Kidney (tissue), 14 donors: ENCODE measurements around the gene OR2L13. TPM values are rescaled to one million over a fixed set of nuclear protein-coding genes. Genes with fewer than 3 reads are reported as not detected.

Experiments
- DNase-seq, 5 donors: peaks; one replicate each; pipeline ENCODE4 v3.0.0-alpha.2; 2013 to 2020
- FAIRE-seq: peaks from 2 replicates; lab custom pipeline; 2012; peaks lifted over from hg19 to GRCh38; lab: Jason Lieb, UNC
- H3K27ac ChIP-seq, 2 donors: one replicate each; pipeline ENCODE4 v1.7.0; 2013; ENCODE audit warnings: low read depth in 2 of 2, low read length in 2 of 2, inconsistent platforms in 1 of 2
- H3K27me3 ChIP-seq: one replicate; pipeline ENCODE4 v1.7.1; 2013; ENCODE audit warnings: low read length, inconsistent platforms; ENCODE audit not compliant: control insufficient read depth, insufficient read depth
- H3K36me3 ChIP-seq, 3 donors: one replicate each; pipeline versions ENCODE4 v1.7.0 to v1.7.1; 2013; ENCODE audit warnings: low read length in 3 of 3, control low read depth in 1 of 3, inconsistent platforms in 1 of 3; ENCODE audit not compliant: insufficient read depth in 3 of 3, control insufficient read depth in 2 of 3
- H3K4me1 ChIP-seq, 3 donors: one replicate each; pipeline versions ENCODE4 v1.7.0 to v1.7.1; 2013; ENCODE audit warnings: low read length in 3 of 3, inconsistent platforms in 1 of 3, low read depth in 1 of 3; ENCODE audit not compliant: control insufficient read depth in 2 of 3, insufficient read depth in 2 of 3
- H3K4me3 ChIP-seq, 3 donors: one replicate each; pipeline versions ENCODE4 v1.7.0 to v1.8.1; 2013; ENCODE audit warnings: low read length in 3 of 3, control low read depth in 1 of 3, inconsistent platforms in 1 of 3
- H3K9ac ChIP-seq, 3 donors: one replicate each; pipeline versions ENCODE4 v1.7.0 to v1.7.1; 2013; ENCODE audit warnings: low read length in 3 of 3, control low read depth in 1 of 3, inconsistent platforms in 1 of 3
- H3K9me3 ChIP-seq, 3 donors: one replicate each; pipeline versions ENCODE4 v1.7.0 to v1.7.1; 2013; ENCODE audit warnings: low read length in 3 of 3, control low read depth in 1 of 3, inconsistent platforms in 1 of 3; ENCODE audit not compliant: control insufficient read depth in 2 of 3, insufficient read depth in 1 of 3
- CTCF ChIP-seq: IDR thresholded peaks from 3 replicates; pipeline ENCODE4 v1.5.1; 2012; ENCODE audit warnings: mild to moderate bottlenecking, moderate library complexity, borderline replicate concordance; ENCODE audit not compliant: insufficient read depth; ENCODE audit errors: extremely low read depth
- intact Hi-C: fragments of 100-400 bp; cut with DNase I; formaldehyde crosslinking; loops from one replicate; pipeline ENCODE4 v1.11.1; 2022
- polyA plus RNA-seq: library from polyadenylated mRNA; stranded (reverse); fragments of 350-450 nt; fragmentation: Illumina TruSeq; extraction: RNeasy Lipid Tissue Mini Kit (QIAGEN cat#74804); gene quantifications from one replicate; pipeline ENCODE4 v1.2.3, GENCODE V29; 2014; ENCODE audit warnings: low read depth, low replicate concordance; ENCODE audit not compliant: insufficient read depth
- total RNA-seq: library from RNA; stranded (reverse); fragmentation: NEBNext Ultra II Directional; extraction: Animal tissue kit (Norgen Biotek cat#: 25700); gene quantifications from one replicate; pipeline ENCODE4 v1.2.1, GENCODE V29; 2021
- donor health status: control.
- donor health status: control.
- donor health status: control.
- donor health status: control.
- donor health status: control.
- donor health status: DM: yes; HTN: yes; CAD: no.
- donor health status: Normal renal cell carcinoma (clear cell type).

The OR2L13 gene
- total and polyA plus RNA-seq, 2 donors from 2014 or later = not detected

GRCh38 chr1:248144513-248145198 is 49.7 kb downstream of the OR2L13 start, which contains the start of gene OR2M5:
TSS of gene OR2M5 (plus strand) at chr1:248145148. CDS start at chr1:248145148, 0 bp downstream.
- Histone ChIP-seq H3K9ac (no peak within 1 kb of the TSS), H3K27me3 (no peaks in the 10 kb centered on the region), H3K36me3 (no peaks in the 10 kb centered on the region), H3K4me3 (no peak within 1 kb of the TSS), H3K9me3 (peaks cover 0 to 6% (median 3%) of the 10 kb centered on the region in 3 donors), H3K4me1 (no peaks in the 10 kb centered on the region), H3K27ac (no peak within 1 kb of the TSS)
- intact Hi-C loops = no loop called here
- FAIRE-seq (no peak), DNase-seq (no peak)
- TF ChIP-seq CTCF = no peak

Other genes starting within 250 kb of the OR2L13 start
- 0.50 TPM for gene TRIM58, start 238.0 kb upstream of the OR2L13 start, total RNA-seq
- gene TRIM58, start 238.0 kb upstream of the OR2L13 start, polyA plus RNA-seq = 0.11 TPM
- not detected for gene OR2W3, start 199.6 kb upstream of the OR2L13 start, total RNA-seq
- not detected for gene OR2W3, start 199.6 kb upstream of the OR2L13 start, polyA plus RNA-seq
- not detected for gene OR2T8, start 174.9 kb upstream of the OR2L13 start, total RNA-seq
- not detected for gene OR2T8, start 174.9 kb upstream of the OR2L13 start, polyA plus RNA-seq
- gene OR2AJ1, start 170.3 kb upstream of the OR2L13 start, total RNA-seq = not detected
- gene OR2AJ1, start 170.3 kb upstream of the OR2L13 start, polyA plus RNA-seq = not detected
- gene OR2L8, start 146.3 kb upstream of the OR2L13 start, total RNA-seq = not detected
- not detected for gene OR2L8, start 146.3 kb upstream of the OR2L13 start, polyA plus RNA-seq
- not detected for gene OR2AK2, start 130.0 kb upstream of the OR2L13 start, total RNA-seq
- not detected for gene OR2AK2, start 130.0 kb upstream of the OR2L13 start, polyA plus RNA-seq
- not detected for gene OR2L5, start 81.5 kb upstream of the OR2L13 start, total RNA-seq
- gene OR2L5, start 81.5 kb upstream of the OR2L13 start, polyA plus RNA-seq = not detected
- gene OR2L2, start 65.1 kb upstream of the OR2L13 start, total RNA-seq = 0.09 TPM
- gene OR2L2, start 65.1 kb upstream of the OR2L13 start, polyA plus RNA-seq = not detected
- not detected for gene OR2L3, start 48.3 kb upstream of the OR2L13 start, total RNA-seq
- not detected for gene OR2L3, start 48.3 kb upstream of the OR2L13 start, polyA plus RNA-seq
- gene OR2M5, start 50.0 kb downstream of the OR2L13 start, total RNA-seq = not detected
- gene OR2M5, start 50.0 kb downstream of the OR2L13 start, polyA plus RNA-seq = not detected
- gene OR2M2, start 79.6 kb downstream of the OR2L13 start, total RNA-seq = not detected
- gene OR2M2, start 79.6 kb downstream of the OR2L13 start, polyA plus RNA-seq = not detected
- not detected for gene OR2M3, start 102.1 kb downstream of the OR2L13 start, total RNA-seq
- gene OR2M3, start 102.1 kb downstream of the OR2L13 start, polyA plus RNA-seq = not detected
- gene OR2M4, start 136.2 kb downstream of the OR2L13 start, total RNA-seq = not detected
- not detected for gene OR2M4, start 136.2 kb downstream of the OR2L13 start, polyA plus RNA-seq
- not detected for gene OR2T33, start 182.8 kb downstream of the OR2L13 start, total RNA-seq
- gene OR2T33, start 182.8 kb downstream of the OR2L13 start, polyA plus RNA-seq = not detected
- not detected for gene OR2T12, start 208.2 kb downstream of the OR2L13 start, total RNA-seq
- not detected for gene OR2T12, start 208.2 kb downstream of the OR2L13 start, polyA plus RNA-seq
- not detected for gene OR2M7, start 229.4 kb downstream of the OR2L13 start, total RNA-seq
- gene OR2M7, start 229.4 kb downstream of the OR2L13 start, polyA plus RNA-seq = not detected